Measurements from ENCODE around the gene PLEKHA5.

DNA sequence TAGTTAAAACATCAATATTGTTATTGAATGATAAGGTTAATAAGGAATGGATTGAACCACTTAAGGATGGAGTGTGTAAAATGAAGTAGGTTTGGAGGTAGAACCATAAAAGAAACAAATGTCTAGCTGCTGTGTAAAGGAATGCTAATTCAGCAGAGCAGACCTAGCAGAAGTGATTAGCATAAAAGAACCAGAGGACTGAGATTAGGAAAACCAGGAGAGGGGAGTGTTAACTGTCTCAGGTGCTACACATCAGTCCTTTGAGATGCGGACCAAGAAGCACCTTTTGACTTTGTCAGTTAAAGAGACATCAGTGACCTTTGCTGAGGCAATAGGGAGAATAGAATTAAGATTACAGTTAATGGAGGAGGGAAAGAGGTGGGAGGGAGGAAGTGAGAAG, 84.5 kb downstream of the PLEKHA5 start:
- TF ChIP-seq GATA2 (CRISPR knock-in tag; IDR thresholded peaks at IDR 0.05), result no peak
- TF ChIP-seq, protein P1, sequence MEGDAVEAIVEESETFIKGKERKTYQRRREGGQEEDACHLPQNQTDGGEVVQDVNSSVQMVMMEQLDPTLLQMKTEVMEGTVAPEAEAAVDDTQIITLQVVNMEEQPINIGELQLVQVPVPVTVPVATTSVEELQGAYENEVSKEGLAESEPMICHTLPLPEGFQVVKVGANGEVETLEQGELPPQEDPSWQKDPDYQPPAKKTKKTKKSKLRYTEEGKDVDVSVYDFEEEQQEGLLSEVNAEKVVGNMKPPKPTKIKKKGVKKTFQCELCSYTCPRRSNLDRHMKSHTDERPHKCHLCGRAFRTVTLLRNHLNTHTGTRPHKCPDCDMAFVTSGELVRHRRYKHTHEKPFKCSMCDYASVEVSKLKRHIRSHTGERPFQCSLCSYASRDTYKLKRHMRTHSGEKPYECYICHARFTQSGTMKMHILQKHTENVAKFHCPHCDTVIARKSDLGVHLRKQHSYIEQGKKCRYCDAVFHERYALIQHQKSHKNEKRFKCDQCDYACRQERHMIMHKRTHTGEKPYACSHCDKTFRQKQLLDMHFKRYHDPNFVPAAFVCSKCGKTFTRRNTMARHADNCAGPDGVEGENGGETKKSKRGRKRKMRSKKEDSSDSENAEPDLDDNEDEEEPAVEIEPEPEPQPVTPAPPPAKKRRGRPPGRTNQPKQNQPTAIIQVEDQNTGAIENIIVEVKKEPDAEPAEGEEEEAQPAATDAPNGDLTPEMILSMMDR (IDR thresholded peaks at IDR 0.05), result no peak
